ENCODE data around the gene CGNL1.

CGNL1 gene

DNA sequence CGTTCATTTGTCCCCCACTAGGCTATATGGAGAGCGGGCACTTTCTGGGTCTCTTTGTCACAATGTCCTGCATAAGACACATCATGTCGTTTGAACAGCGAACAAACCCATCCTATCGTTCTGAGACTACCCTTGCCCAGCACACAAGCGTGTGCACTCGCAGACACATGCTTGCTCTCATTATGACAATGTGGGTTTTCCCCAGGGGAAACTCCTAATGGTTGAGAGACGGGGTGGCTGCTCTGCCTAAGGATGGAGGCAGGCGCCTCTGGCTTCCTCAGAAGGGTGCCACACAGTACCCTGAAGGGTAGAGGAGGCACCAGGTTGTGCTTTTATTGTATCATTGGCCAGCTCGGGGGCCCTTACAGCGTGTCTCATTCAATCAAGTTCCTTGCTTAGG is 164.4 kb downstream of the CGNL1 start:
- H3K9me3 ChIP-seq (ENCODE audit: low read length) = no peaks in the 10 kb centered on the region
- H3K4me3 ChIP-seq (ENCODE audit: low read depth, low read length, poor library complexity, severe bottlenecking) = no peak overlapping the region
- peaks cover 15% of the 10 kb centered on the region; the same call in 1 of the 2 replicates for H3K27me3 ChIP-seq (ENCODE audit: insufficient read depth, low read length)
- no peaks in the 10 kb centered on the region for H4K20me1 ChIP-seq (ENCODE audit: insufficient read depth, low read length)
- H3K4me1 ChIP-seq (ENCODE audit: insufficient read depth, low read length, severe bottlenecking) = no peaks in the 10 kb centered on the region
- H3K36me3 ChIP-seq (ENCODE audit: insufficient read depth, low read length) = no peaks in the 10 kb centered on the region
- no peak for TF ChIP-seq EZH2 (IDR thresholded peaks at IDR 0.05; ENCODE audit: borderline replicate concordance, low read length)
- TF ChIP-seq, protein P1, sequence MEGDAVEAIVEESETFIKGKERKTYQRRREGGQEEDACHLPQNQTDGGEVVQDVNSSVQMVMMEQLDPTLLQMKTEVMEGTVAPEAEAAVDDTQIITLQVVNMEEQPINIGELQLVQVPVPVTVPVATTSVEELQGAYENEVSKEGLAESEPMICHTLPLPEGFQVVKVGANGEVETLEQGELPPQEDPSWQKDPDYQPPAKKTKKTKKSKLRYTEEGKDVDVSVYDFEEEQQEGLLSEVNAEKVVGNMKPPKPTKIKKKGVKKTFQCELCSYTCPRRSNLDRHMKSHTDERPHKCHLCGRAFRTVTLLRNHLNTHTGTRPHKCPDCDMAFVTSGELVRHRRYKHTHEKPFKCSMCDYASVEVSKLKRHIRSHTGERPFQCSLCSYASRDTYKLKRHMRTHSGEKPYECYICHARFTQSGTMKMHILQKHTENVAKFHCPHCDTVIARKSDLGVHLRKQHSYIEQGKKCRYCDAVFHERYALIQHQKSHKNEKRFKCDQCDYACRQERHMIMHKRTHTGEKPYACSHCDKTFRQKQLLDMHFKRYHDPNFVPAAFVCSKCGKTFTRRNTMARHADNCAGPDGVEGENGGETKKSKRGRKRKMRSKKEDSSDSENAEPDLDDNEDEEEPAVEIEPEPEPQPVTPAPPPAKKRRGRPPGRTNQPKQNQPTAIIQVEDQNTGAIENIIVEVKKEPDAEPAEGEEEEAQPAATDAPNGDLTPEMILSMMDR (IDR thresholded peaks at IDR 0.05; ENCODE audit: low read length) = no peak
- H3K27ac ChIP-seq (ENCODE audit: low read depth, low read length, poor library complexity, severe bottlenecking) = no peak overlapping the region
- no peaks in the 10 kb centered on the region for H3K79me2 ChIP-seq (ENCODE audit: insufficient read depth, low read length)
- no peak overlapping the region for H3K4me2 ChIP-seq (ENCODE audit: low read length)
- H3K9me2 ChIP-seq (ENCODE audit: low read depth, low read length) = no peaks in the 10 kb centered on the region
- H3K9ac ChIP-seq (ENCODE audit: low read length) = no peak overlapping the region
- no peaks in the 10 kb centered on the region for H3F3A ChIP-seq (ENCODE audit: insufficient read depth, low read length)
- H2AFZ ChIP-seq (ENCODE audit: low read length) = no peak overlapping the region

GRCh38 chr15:57541271-57541670 is 165.0 kb downstream of the CGNL1 start:
- TF ChIP-seq, protein P1 (IDR thresholded peaks at IDR 0.05; ENCODE audit: low read length) = no peak
- no peak for TF ChIP-seq EZH2 (IDR thresholded peaks at IDR 0.05; ENCODE audit: borderline replicate concordance, low read length)
- Histone ChIP-seq H3K79me2 (ENCODE audit: insufficient read depth, low read length) (no peaks in the 10 kb centered on the region), H3K4me1 (ENCODE audit: insufficient read depth, low read length, severe bottlenecking) (no peaks in the 10 kb centered on the region), H3K9ac (ENCODE audit: low read length) (no peak overlapping the region), H3K4me3 (ENCODE audit: low read depth, low read length, poor library complexity, severe bottlenecking) (no peak overlapping the region), H3K36me3 (ENCODE audit: insufficient read depth, low read length) (no peaks in the 10 kb centered on the region), H3K4me2 (ENCODE audit: low read length) (no peak overlapping the region), H4K20me1 (ENCODE audit: insufficient read depth, low read length) (no peaks in the 10 kb centered on the region), H3F3A (ENCODE audit: insufficient read depth, low read length) (no peaks in the 10 kb centered on the region), H3K9me2 (ENCODE audit: low read depth, low read length) (no peaks in the 10 kb centered on the region), H3K9me3 (ENCODE audit: low read length) (no peaks in the 10 kb centered on the region), H2AFZ (ENCODE audit: low read length) (no peak overlapping the region), H3K27me3 (ENCODE audit: insufficient read depth, low read length) (peaks cover 14% of the 10 kb centered on the region; the same call in 1 of the 2 replicates), H3K27ac (ENCODE audit: low read depth, low read length, poor library complexity, severe bottlenecking) (no peak overlapping the region)

- Histone ChIP-seq H3K79me2 (ENCODE audit: insufficient read depth, low read length) (no peaks in the 10 kb centered on the region), H3K27ac (ENCODE audit: low read depth, low read length, poor library complexity, severe bottlenecking) (no peak overlapping the region), H3K9ac (ENCODE audit: low read length) (no peak overlapping the region), H2AFZ (ENCODE audit: low read length) (no peak overlapping the region), H3F3A (ENCODE audit: insufficient read depth, low read length) (no peaks in the 10 kb centered on the region), H3K4me1 (ENCODE audit: insufficient read depth, low read length, severe bottlenecking) (no peaks in the 10 kb centered on the region), H3K4me2 (ENCODE audit: low read length) (no peak overlapping the region), H4K20me1 (ENCODE audit: insufficient read depth, low read length) (no peaks in the 10 kb centered on the region), H3K4me3 (ENCODE audit: low read depth, low read length, poor library complexity, severe bottlenecking) (no peak overlapping the region), H3K36me3 (ENCODE audit: insufficient read depth, low read length) (no peaks in the 10 kb centered on the region), H3K9me2 (ENCODE audit: low read depth, low read length) (no peaks in the 10 kb centered on the region), H3K9me3 (ENCODE audit: low read length) (no peaks in the 10 kb centered on the region), H3K27me3 (ENCODE audit: insufficient read depth, low read length) (peaks cover 10% of the 10 kb centered on the region; the same call in 1 of the 2 replicates)
- TF ChIP-seq EZH2 (IDR thresholded peaks at IDR 0.05; ENCODE audit: borderline replicate concordance, low read length) = no peak
- TF ChIP-seq, protein P1 (IDR thresholded peaks at IDR 0.05; ENCODE audit: low read length) = peak; percentile 79
Measured at GRCh38 chr15:57541805-57542504, 165.7 kb downstream of the CGNL1 start.
